HL-60 (cell line): Measurements from ENCODE around the gene PSMB7.

ENCODE experiments used
- DNase-seq, 2 experiments: peaks; one replicate each; pipeline ENCODE4 v3.0.0-alpha.2; 2010 to 2020; ENCODE audit warnings: low read depth in 1 of 2, low spot score in 1 of 2
- H3K27ac ChIP-seq: fragments of 250-450 bp; sonication (Bioruptor Pico); replicated peaks from 2 replicates; pipeline ENCODE4 v1.5.1; 2020; ENCODE audit warnings: mild to moderate bottlenecking, moderate library complexity
- H3K27me3 ChIP-seq: fragments of 250-450 bp; sonication (Bioruptor Pico); 2 replicates; pipeline ENCODE4 v1.5.1; 2021; ENCODE audit warnings: mild to moderate bottlenecking, moderate library complexity; ENCODE audit not compliant: insufficient read depth, poor library complexity, severe bottlenecking
- H3K4me3 ChIP-seq: replicated peaks from 2 replicates; pipeline ENCODE4 v1.5.1; 2011; ENCODE audit warnings: mild to moderate bottlenecking, control low read depth, low read length; ENCODE audit not compliant: insufficient read depth
- GABPA ChIP-seq: IDR thresholded peaks from 2 replicates; pipeline ENCODE4 v1.6.1; 2012; ENCODE audit warnings: low read depth
- POLR2AphosphoS5 ChIP-seq: IDR thresholded peaks from 2 replicates; pipeline ENCODE4 v1.6.1; 2012; ENCODE audit warnings: low read depth
- REST ChIP-seq: IDR thresholded peaks from 2 replicates; pipeline ENCODE4 v1.6.1; 2012; ENCODE audit warnings: low read depth; ENCODE audit not compliant: insufficient replicate concordance
- SPI1 ChIP-seq: IDR thresholded peaks from 2 replicates; pipeline ENCODE4 v1.6.1; 2012; ENCODE audit warnings: low read depth, mild to moderate bottlenecking, borderline replicate concordance
- TF ChIP-seq, protein P1 (sequence below): IDR thresholded peaks from one replicate; pipeline ENCODE4 v1.5.1; 2011; ENCODE audit warnings: low read length, control low read depth, inconsistent platforms; ENCODE audit not compliant: insufficient read depth

The PSMB7 gene

DNA sequence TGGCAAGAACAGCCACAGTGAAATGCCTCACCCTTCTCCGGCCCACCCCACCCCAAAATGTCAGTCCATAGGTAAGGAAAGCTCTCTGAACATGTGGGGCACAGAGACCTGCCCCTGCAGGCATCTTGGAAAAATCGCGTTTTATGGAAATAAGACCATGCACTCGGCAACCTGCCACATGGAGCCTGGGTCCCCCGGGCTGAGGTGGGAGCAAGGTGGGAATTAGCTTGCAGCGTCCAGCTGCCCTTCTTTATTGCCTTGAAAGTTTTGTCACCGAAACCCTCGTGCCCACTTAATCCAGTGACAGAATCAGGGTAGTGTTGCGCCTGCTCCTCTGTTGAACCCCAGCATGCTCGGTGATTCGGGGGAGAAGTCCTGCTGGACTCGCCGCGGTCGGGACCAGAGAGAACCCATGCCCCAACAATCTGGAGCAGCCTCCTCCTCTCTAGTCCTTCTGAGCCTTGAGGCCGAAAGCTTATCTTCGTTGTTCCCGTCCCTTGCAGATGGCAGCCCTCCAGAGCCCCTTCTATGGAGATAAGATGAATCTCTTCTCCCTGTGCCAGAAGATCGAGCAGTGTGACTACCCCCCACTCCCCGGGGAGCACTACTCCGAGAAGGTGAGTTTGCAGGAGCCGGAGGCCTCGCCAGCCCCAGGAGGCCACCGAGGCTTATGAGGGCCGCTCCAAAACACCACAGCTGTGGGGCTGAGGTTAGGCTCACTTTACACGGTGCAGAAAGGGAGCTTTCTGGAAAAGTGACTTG, 67.9 kb downstream of the PSMB7 start:
- TF ChIP-seq GABPA (no peak), REST (no peak), POLR2AphosphoS5 (no peak; the same call in 1 of the 2 replicates), SPI1 (no peak)
- TF ChIP-seq, protein P1, sequence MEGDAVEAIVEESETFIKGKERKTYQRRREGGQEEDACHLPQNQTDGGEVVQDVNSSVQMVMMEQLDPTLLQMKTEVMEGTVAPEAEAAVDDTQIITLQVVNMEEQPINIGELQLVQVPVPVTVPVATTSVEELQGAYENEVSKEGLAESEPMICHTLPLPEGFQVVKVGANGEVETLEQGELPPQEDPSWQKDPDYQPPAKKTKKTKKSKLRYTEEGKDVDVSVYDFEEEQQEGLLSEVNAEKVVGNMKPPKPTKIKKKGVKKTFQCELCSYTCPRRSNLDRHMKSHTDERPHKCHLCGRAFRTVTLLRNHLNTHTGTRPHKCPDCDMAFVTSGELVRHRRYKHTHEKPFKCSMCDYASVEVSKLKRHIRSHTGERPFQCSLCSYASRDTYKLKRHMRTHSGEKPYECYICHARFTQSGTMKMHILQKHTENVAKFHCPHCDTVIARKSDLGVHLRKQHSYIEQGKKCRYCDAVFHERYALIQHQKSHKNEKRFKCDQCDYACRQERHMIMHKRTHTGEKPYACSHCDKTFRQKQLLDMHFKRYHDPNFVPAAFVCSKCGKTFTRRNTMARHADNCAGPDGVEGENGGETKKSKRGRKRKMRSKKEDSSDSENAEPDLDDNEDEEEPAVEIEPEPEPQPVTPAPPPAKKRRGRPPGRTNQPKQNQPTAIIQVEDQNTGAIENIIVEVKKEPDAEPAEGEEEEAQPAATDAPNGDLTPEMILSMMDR: no peak
- Histone ChIP-seq H3K27ac (peak overlapping the region; percentile 34; the same call in 1 of the 2 replicates), H3K27me3 (no peaks in the 10 kb centered on the region), H3K4me3 (no peak overlapping the region)
- no peak for DNase-seq

DNA sequence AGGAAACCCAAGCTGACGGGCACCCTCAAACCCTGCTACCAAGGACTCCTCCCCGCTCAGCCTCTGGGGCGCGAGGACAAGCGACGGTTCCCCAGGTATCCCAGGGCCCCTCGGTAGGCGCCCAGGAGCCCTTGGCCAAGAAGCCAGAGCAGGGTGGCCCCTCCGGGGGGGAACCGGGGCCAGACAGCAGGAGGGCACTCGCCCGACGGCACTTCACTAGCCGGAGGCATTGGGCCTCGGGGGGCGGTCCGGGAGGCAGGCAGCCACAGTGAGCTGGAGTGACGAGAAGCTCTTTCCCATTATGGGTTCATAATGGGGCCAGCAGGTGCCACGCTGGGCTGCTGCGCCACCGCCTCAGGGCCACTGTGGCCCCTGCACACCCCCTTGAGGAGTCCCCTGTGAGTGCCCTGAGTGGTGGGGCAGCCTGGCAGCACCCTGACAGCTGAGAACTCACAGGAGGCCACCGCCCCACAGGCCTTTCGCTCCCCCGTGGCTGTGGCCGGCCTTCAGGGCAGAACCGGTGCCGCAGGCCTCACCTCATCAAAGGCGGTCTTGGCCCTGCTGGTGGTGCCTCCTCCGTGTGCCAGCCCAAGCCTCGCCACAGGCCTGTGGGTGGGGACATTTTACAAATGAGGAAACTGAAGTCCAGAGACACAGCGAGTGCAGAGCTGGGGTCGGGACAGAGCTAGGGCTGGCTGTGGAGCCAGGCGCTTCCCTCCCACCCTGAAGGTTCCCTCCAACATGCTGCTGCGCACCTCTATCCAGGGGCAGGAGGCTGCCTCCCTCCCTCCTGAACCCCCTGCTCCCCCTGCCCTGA, 68.7 kb downstream of the PSMB7 start:
- Histone ChIP-seq H3K4me3 (no peak overlapping the region), H3K27me3 (no peaks in the 10 kb centered on the region), H3K27ac (peak overlapping the region; percentile 34)
- peak in 1 of 2 experiments; percentile 34 for DNase-seq
- no peak for TF ChIP-seq GABPA
- 0 out of 2 replicates have a peak, but pooled peaks have one; percentile 2 for TF ChIP-seq POLR2AphosphoS5
- TF ChIP-seq, protein P1: no peak
- no peak for TF ChIP-seq SPI1

DNA sequence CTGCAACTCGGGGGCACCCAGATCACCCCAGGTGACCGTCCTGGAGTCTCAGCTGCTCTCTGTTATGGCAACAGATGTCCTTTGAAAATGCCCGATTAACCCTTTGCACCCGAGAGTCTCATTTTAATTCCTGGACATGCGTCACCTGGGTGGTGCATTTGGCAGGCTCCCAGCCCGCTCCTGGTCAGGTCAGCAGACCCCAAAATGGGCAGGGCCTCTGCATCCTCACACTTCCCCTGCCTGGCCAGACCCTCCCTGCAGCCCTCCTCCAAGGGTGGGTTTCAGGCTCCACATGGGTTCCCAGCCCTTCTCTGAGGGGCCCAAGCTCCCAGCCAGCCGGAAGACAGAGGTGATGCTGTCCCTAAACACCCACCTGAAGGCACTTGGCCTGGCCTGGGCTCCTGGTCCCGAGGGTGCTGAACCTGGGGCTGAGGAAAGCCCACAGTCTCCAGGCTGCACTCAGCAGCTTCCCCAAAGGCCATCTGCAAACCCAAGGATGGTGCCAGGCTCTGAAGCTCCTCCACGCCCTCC, 69.4 kb downstream of the PSMB7 start:
- no peaks in the 10 kb centered on the region for H3K27me3 ChIP-seq
- no peak overlapping the region; the same call in none of the 2 replicates for H3K27ac ChIP-seq
- no peak overlapping the region for H3K4me3 ChIP-seq
- TF ChIP-seq POLR2AphosphoS5: peak; percentile 13; the same call in 1 of the 2 replicates
- TF ChIP-seq SPI1: no peak
- DNase-seq: no peak

DNA sequence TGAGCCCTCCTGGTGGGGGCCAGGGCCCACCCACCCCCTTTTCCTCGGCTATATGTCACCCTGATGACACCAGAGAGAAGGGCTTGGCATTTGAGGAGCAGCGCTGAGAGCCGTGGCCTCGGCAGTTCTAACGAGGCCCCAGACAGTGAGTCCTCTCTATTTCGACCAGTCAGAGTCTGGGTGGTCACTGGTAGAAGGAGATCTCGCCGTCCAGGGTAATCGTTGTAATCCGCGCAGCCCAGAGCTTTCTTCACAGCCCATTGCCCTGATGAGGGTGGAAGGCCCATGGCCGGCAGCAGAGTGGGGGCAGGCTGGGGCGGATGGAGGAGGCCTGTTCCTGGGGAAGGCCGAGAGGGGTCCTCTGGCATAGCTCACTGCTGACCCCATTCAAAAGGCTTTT, 70.2 kb downstream of the PSMB7 start:
- no peak for TF ChIP-seq GABPA
- TF ChIP-seq SPI1: no peak
- no peak for TF ChIP-seq REST
- TF ChIP-seq, protein P1: no peak
- Histone ChIP-seq H3K27ac (no peak overlapping the region), H3K4me3 (no peak overlapping the region), H3K27me3 (no peaks in the 10 kb centered on the region)
- no peak for DNase-seq
